Measurements from ENCODE around the gene DHX40.

DNA sequence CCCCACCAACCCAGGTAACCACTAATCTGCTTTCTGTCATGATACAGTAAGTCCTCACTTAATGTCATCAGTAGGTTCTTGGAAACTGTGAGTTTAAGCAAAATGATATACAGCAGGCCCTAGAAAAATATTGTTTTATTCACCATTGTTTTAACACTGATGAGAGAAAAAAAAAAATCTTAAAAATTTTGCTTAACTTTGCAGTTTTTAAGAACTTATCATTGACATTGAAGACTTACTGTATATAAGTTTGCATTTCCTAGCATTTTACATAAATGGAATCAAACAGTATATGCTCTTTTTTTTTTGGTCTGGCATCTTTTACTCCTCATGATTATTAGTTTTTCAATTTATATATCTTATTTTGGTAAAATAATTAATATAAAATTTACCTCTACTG lies 34.8 kb downstream of the DHX40 start:
- no peak for TF ChIP-seq POLR2AphosphoS5 (IDR thresholded peaks at IDR 0.05; ENCODE audit: low read depth, low read length)
- TF ChIP-seq POLR2A (IDR thresholded peaks at IDR 0.05; ENCODE audit: low read depth, low read length): no peak

Data from GM12892 (cell line).